Panc1 (cell line): Measurements from ENCODE around the gene SNTN. TPM values are rescaled to one million over a fixed set of nuclear protein-coding genes. Genes with fewer than 3 reads are reported as not detected.

Experiments
- ATAC-seq: fragments of 200-7000 bp; cut with Tn5 transposase; 2 replicates; pipeline ENCODE4 v1.9.1; 2020; ENCODE audit warnings: mild to moderate bottlenecking, moderate library complexity
- BruUV-seq: library from RNA; stranded (reverse); fragments of 400-500 nt; replicated peaks from 2 replicates; lab custom pipeline; 2021; lab: Mats Ljungman, UMichigan
- CTCF ChIA-PET: fragments of 300-600 bp; sonication (Branson Sonifier 250); formaldehyde crosslinking; loops from one replicate; lab custom pipeline; 2022; ENCODE audit warnings: antibody characterized with exemption; lab: Charles Lee
- POLR2A ChIA-PET: fragments of 300-600 bp; sonication (Branson Sonifier 250); formaldehyde crosslinking; loops from one replicate; lab custom pipeline; 2022; ENCODE audit warnings: antibody characterized with exemption; lab: Charles Lee
- DNase-seq: peaks from one replicate; pipeline ENCODE4 v3.0.0-alpha.2; 2010; ENCODE audit warnings: low read depth, low spot score
- H3K27ac ChIP-seq: 2 replicates; pipeline ENCODE4 v1.5.1; 2011; ENCODE audit warnings: mild to moderate bottlenecking, low read length, inconsistent platforms
- H3K27me3 ChIP-seq: fragments of 200-500 bp; sonication (Bioruptor generic); 2 replicates; pipeline ENCODE4 v1.6.0; 2014; ENCODE audit warnings: low read length, inconsistent platforms; ENCODE audit not compliant: control insufficient read depth, insufficient read depth
- H3K36me3 ChIP-seq: fragments of 200-500 bp; sonication (Bioruptor generic); 2 replicates; pipeline ENCODE4 v1.5.1; 2014; ENCODE audit warnings: inconsistent platforms, mild to moderate bottlenecking, low read length, moderate library complexity; ENCODE audit not compliant: control insufficient read depth, insufficient read depth
- H3K4me1 ChIP-seq: 2 replicates; pipeline ENCODE4 v1.5.1; 2011; ENCODE audit warnings: inconsistent platforms, mild to moderate bottlenecking, low read length, moderate library complexity; ENCODE audit not compliant: control insufficient read depth, insufficient read depth
- H3K4me3 ChIP-seq, 2 experiments: 2 replicates each; pipeline ENCODE4 v1.5.1; 2011 to 2012; ENCODE audit warnings: low read depth in 2 of 2, low read length in 2 of 2, mild to moderate bottlenecking in 2 of 2, inconsistent platforms in 1 of 2, moderate library complexity in 1 of 2
- H3K9me3 ChIP-seq: fragments of 200-500 bp; sonication (Bioruptor generic); 2 replicates; pipeline ENCODE4 v1.5.1; 2014; ENCODE audit warnings: low read depth, mild to moderate bottlenecking, inconsistent platforms, low read length, moderate library complexity; ENCODE audit not compliant: control insufficient read depth, insufficient read depth
- POLR2AphosphoS5 ChIP-seq: IDR thresholded peaks from 2 replicates; pipeline ENCODE4 v1.6.1; 2012; ENCODE audit warnings: mild to moderate bottlenecking, low read depth, low read length, moderate library complexity
- SIN3A ChIP-seq: IDR thresholded peaks from 2 replicates; pipeline ENCODE4 v1.6.1; 2012; ENCODE audit warnings: low read depth, mild to moderate bottlenecking, low read length, moderate library complexity, borderline replicate concordance; ENCODE audit not compliant: insufficient read depth
- TCF7L2 ChIP-seq: IDR thresholded peaks from 2 replicates; pipeline ENCODE4 v1.6.1; 2011; ENCODE audit warnings: mild to moderate bottlenecking, low read depth, low read length, inconsistent platforms
- in situ Hi-C: cut with HindIII; loops from 2 replicates; pipeline ENCODE4 v1.10.0; 2016; ENCODE audit warnings: low sequenced_read_pairs, low pct_unique_long_range_greater_than_20kb
- intact Hi-C: fragments of 100-400 bp; cut with micrococcal nuclease; formaldehyde crosslinking; loops from one replicate; pipeline ENCODE4 v1.10.0; 2022; ENCODE audit not compliant: unreplicated experiment
- total RNA-seq: library from RNA; stranded (reverse); gene quantifications from one replicate; pipeline ENCODE4 v1.2.1, GENCODE V29; 2021; ENCODE audit not compliant: unreplicated experiment
- TF ChIP-seq, protein P1 (sequence below): fragments of 450-650 bp; IDR thresholded peaks from 2 replicates; pipeline ENCODE4 v1.5.1; 2017; ENCODE audit warnings: mild to moderate bottlenecking
- TF ChIP-seq, protein P2 (sequence below), 2 experiments: IDR thresholded peaks; 2 replicates each; pipeline ENCODE4 v1.6.1; 2011 to 2012; ENCODE audit warnings: low read depth in 2 of 2, control low read depth in 1 of 2, low read length in 1 of 2, mild to moderate bottlenecking in 1 of 2, moderate library complexity in 1 of 2; ENCODE audit not compliant: insufficient read depth in 1 of 2

SNTN gene
- total RNA-seq, 1 experiment from 2014 or later = not detected

GRCh38 chr3:63689285-63689684 lies 36.8 kb downstream of the SNTN start:
- Histone ChIP-seq H3K36me3 (no peaks in the 10 kb centered on the region), H3K27me3 (no peaks in the 10 kb centered on the region), H3K9me3 (no peaks in the 10 kb centered on the region), H3K4me1 (no peaks in the 10 kb centered on the region), H3K4me3 (no peak overlapping the region), H3K27ac (no peak overlapping the region)
- DNase-seq (no peak), ATAC-seq (no peak)
- in situ Hi-C loops (no loop called here), intact Hi-C loops (no loop called here)
- BruUV-seq = no TSS peak
- ChIA-PET POLR2A (no interaction called here), CTCF (no interaction called here)
- TF ChIP-seq, protein P1, sequence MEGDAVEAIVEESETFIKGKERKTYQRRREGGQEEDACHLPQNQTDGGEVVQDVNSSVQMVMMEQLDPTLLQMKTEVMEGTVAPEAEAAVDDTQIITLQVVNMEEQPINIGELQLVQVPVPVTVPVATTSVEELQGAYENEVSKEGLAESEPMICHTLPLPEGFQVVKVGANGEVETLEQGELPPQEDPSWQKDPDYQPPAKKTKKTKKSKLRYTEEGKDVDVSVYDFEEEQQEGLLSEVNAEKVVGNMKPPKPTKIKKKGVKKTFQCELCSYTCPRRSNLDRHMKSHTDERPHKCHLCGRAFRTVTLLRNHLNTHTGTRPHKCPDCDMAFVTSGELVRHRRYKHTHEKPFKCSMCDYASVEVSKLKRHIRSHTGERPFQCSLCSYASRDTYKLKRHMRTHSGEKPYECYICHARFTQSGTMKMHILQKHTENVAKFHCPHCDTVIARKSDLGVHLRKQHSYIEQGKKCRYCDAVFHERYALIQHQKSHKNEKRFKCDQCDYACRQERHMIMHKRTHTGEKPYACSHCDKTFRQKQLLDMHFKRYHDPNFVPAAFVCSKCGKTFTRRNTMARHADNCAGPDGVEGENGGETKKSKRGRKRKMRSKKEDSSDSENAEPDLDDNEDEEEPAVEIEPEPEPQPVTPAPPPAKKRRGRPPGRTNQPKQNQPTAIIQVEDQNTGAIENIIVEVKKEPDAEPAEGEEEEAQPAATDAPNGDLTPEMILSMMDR = no peak
- TF ChIP-seq SIN3A = no peak
- TF ChIP-seq, protein P2, sequence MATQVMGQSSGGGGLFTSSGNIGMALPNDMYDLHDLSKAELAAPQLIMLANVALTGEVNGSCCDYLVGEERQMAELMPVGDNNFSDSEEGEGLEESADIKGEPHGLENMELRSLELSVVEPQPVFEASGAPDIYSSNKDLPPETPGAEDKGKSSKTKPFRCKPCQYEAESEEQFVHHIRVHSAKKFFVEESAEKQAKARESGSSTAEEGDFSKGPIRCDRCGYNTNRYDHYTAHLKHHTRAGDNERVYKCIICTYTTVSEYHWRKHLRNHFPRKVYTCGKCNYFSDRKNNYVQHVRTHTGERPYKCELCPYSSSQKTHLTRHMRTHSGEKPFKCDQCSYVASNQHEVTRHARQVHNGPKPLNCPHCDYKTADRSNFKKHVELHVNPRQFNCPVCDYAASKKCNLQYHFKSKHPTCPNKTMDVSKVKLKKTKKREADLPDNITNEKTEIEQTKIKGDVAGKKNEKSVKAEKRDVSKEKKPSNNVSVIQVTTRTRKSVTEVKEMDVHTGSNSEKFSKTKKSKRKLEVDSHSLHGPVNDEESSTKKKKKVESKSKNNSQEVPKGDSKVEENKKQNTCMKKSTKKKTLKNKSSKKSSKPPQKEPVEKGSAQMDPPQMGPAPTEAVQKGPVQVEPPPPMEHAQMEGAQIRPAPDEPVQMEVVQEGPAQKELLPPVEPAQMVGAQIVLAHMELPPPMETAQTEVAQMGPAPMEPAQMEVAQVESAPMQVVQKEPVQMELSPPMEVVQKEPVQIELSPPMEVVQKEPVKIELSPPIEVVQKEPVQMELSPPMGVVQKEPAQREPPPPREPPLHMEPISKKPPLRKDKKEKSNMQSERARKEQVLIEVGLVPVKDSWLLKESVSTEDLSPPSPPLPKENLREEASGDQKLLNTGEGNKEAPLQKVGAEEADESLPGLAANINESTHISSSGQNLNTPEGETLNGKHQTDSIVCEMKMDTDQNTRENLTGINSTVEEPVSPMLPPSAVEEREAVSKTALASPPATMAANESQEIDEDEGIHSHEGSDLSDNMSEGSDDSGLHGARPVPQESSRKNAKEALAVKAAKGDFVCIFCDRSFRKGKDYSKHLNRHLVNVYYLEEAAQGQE (IDR thresholded peaks at IDR 0.05; ENCODE audit: insufficient read depth in 1 of 2, low read depth in 2 of 2, low read length in 1 of 2) = no peak
- TF ChIP-seq TCF7L2 = no peak

DNA sequence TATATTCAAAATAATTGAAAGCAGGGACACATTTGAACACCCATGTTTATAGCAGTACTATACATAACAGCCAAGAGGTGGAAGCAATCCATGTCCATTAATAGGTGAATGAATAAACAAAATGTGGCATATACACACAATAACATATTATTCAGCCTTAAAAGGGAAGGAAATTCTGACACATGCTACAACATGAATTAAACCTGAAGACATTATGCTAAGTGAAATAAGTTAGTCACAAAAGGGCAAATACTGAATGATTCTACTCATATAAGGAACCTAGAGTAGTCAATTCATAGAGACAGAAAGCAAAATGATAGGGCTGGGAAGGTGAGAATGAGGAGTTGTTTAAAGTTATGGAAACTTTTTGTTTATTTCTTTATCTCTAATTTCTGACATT lies 40.9 kb downstream of the SNTN start:
- Histone ChIP-seq H3K27me3 (no peaks in the 10 kb centered on the region), H3K27ac (no peak overlapping the region), H3K4me1 (no peaks in the 10 kb centered on the region), H3K36me3 (no peaks in the 10 kb centered on the region), H3K4me3 (no peak overlapping the region), H3K9me3 (no peaks in the 10 kb centered on the region)
- CTCF ChIA-PET = no interaction called here
- POLR2A ChIA-PET = no interaction called here
- TF ChIP-seq, protein P2 (IDR thresholded peaks at IDR 0.05; ENCODE audit: insufficient read depth in 1 of 2, low read depth in 2 of 2, low read length in 1 of 2) = no peak
- TF ChIP-seq POLR2AphosphoS5 = no peak
- TF ChIP-seq TCF7L2 = no peak
- TF ChIP-seq, protein P1 = no peak
- no peak for TF ChIP-seq SIN3A
- in situ Hi-C loops (no loop called here), intact Hi-C loops (no loop called here)
- no peak for ATAC-seq
- DNase-seq = no peak
- BruUV-seq = no TSS peak
